NCI-H2171 treated with DMSO at 0.1 percent for 48 hours (cell line): ENCODE data around the gene GSTO2.

ENCODE experiments used
- DNase-seq: peaks from one replicate; lab custom pipeline; 2025; lab: John Stamatoyannopoulos, UW

The GSTO2 gene

GRCh38 chr10:104340641-104341040, 71.7 kb downstream of the GSTO2 start:
- no peak for DNase-seq

- DNase-seq = no peak
These were observed 74.0 kb downstream of the GSTO2 start for GRCh38 chr10:104342941-104343411.

- no peak for DNase-seq
These were observed 75.2 kb downstream of the GSTO2 start for GRCh38 chr10:104344219-104344618.

- DNase-seq = no peak
These were observed 76.5 kb downstream of the GSTO2 start for GRCh38 chr10:104345515-104345914.

- no peak for DNase-seq
These were observed 77.0 kb downstream of the GSTO2 start for GRCh38 chr10:104345941-104346340.

DNA sequence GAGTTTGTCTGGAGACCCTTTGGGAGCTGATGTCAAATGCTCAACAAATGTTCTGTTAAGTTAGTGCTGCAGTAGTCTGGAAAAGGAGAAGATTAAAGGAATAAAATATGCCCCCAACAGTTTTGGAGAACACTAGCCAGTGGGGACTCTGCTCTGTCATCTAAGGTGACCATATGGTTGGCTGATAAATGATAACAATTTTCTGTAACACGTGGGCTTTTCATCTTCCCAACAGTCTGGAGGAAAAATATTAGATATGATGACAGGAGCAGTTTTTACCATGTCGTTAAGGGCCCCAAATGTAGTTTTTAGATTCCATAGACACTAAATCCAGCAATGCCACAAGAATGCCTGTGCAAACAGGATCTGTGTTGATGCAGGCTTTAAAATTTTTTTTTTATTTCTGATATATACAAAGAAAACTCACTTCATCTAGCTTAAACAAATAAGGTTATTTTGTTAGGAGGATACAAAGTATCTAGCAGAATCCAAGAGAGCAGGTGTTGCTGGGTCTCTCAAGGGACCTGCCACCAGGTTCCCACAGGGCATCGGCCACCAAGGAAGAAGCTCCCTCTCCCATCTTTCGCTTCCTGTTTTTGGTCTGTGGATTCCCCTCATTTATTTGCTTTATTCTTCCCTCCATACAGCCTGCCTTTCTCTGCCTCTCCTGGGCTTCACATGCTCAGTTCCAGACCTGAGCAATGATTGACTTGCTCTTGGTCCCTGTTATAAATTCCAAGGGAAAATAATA, 78.5 kb downstream of the GSTO2 start:
- no peak for DNase-seq

GRCh38 chr10:104348601-104349000, 79.6 kb downstream of the GSTO2 start:
- DNase-seq = no peak

DNA sequence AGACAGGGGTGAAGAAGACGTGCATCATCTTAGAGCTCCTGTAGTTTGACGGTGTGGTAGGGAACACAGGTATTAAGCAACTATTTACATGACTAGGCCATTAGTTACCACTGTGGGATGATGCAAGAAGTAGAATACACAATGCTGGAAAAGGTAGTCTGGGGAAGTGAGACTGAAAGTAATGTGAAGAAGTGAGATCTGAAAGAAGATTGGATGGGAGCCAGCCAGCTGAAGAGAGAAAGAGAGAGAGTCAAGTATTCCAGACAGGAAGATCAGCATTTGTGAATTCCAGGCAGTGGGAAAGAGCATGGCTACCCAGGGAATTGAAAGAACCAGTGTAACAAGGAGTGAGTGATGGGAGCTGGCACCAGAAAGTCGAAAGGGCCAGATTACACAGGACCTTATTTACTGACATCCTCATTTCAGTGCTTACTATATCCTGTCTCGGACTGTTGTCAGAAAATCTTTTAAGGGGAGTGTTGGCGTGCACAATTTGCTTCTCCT, 80.7 kb downstream of the GSTO2 start:
- no peak for DNase-seq

- peak; percentile 59 for DNase-seq
These were observed 81.2 kb downstream of the GSTO2 start for GRCh38 chr10:104350127-104350635.

- no peak for DNase-seq
These were observed 82.2 kb downstream of the GSTO2 start for GRCh38 chr10:104351061-104351702.

DNA sequence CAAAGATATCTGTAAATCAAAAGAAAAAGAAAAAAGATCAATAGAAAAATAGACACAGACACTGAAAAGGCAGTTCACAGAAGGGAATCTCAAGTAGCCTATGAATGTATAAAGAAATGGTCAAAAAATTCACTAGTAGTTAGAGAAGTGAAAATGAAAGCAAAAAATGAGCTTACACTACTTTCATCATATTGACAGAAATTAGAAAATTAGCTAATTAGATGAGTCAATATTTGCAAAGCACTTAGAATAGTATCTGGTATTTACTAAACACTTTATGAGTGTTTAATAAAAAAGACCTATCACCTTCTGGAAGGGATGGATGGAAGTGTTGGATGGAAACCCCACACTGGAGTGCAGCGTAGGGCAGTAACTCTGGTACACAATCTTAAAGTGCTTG, 82.9 kb downstream of the GSTO2 start:
- DNase-seq = no peak

- DNase-seq = peak; percentile 87
These were observed 84.5 kb downstream of the GSTO2 start, which contains the start of gene CFAP58 for GRCh38 chr10:104353325-104354048. CFAP58 (plus strand) TSS chr10:104353833; CDS start chr10:104353898, 65 bp downstream.
